ENCODE data around the gene NUDT5.
"Not testable (repeated sequence)": the region's sequence is repeated elsewhere in the genome, so short reads cannot be mapped to it uniquely, and the experiment has no call there.

The NUDT5 gene

DNA sequence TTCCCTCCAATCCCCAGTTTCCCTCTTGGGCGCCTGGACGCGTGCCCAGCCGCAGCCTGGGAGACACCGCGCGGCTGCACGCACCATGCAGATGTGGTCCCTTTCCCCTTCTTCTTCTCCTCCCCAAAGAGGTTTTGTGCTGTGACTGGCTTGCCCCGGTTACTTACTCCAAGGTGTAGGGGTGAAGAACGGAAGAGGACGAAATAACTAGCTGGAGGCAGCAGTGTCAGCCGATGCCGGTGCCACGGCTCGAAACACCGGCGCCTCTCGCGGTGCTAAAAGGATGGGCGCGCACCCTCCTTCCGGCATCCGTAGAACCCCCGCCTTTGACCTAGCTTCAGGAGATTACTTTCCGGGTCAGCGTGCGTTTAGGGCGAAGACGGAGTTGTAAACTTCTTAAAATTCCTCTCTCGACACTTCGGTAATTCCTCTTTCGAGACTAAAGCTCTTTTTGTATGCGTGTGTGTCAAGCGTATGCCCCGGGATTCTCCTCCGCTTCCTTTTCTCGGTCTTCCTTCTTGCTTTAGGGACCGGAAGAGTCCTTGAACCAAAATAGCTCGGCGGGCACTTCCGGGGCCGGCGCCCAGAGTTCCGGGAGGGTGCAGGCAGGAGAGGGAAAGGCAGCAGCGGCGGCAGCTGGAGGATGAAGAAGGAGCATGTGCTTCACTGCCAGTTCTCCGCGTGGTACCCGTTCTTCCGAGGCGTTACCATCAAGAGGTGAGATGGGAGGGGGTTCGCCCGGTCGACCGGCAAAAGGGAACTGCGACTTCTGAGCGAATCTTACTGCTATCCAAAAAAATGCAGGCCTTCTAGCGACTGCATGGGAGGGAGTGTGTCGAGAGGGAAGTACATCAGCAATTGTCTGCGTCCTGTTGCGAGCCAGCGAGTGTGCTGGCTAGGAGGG is at the start of gene NUDT5, which contains the start of gene CDC123:
Gene NUDT5, minus strand, starts transcription at position 289 of the 904 bp plus-strand sequence. CDS start 9,600 bp downstream, outside the sequence.
Gene CDC123, plus strand, starts transcription at position 586 of the 904 bp plus-strand sequence. Its CDS starts 58 bp downstream, at position 644.
- peak; percentile 50 for DNase-seq (ENCODE audit: low read depth, low spot score)
- no peaks in the 10 kb centered on the region for H3K27me3 ChIP-seq (ENCODE audit: control insufficient read depth, insufficient read depth, low read length)

GRCh38 chr10:12243864-12244620 is 48.4 kb upstream of the NUDT5 start:
- Histone ChIP-seq H3K4me3 (ENCODE audit: low read length) (no peak overlapping the region), H3K4me1 (ENCODE audit: control insufficient read depth, insufficient read depth, low read length) (no peaks in the 10 kb centered on the region), H3K27me3 (ENCODE audit: control insufficient read depth, insufficient read depth, low read length) (no peaks in the 10 kb centered on the region), H3K36me3 (ENCODE audit: control insufficient read depth, insufficient read depth, low read length) (peaks cover 13% of the 10 kb centered on the region), H3K27ac (ENCODE audit: low read length) (no peak overlapping the region), H3K9me3 (ENCODE audit: control insufficient read depth, insufficient read depth, low read length) (no peaks in the 10 kb centered on the region)
- no CpG with 5 or more reads among the region's 18 CpGs for WGBS (ENCODE audit: insufficient coverage, insufficient read length)
- no peak for DNase-seq (ENCODE audit: low read depth, low spot score)

More for the DNA sequence above, at the start of gene NUDT5, which contains the start of gene CDC123:
- Histone ChIP-seq H3K36me3 (ENCODE audit: control insufficient read depth, insufficient read depth, low read length) (no peaks in the 10 kb centered on the region), H3K4me3 (ENCODE audit: low read length) (peak within 1 kb of the TSS; percentile 87), H3K9me3 (ENCODE audit: control insufficient read depth, insufficient read depth, low read length) (no peaks in the 10 kb centered on the region), H3K4me1 (ENCODE audit: control insufficient read depth, insufficient read depth, low read length) (no peaks in the 10 kb centered on the region), H3K27ac (ENCODE audit: low read length) (no peak within 1 kb of the TSS)
- WGBS (ENCODE audit: insufficient coverage, insufficient read length): no CpG with 5 or more reads among the region's 62 CpGs

DNA sequence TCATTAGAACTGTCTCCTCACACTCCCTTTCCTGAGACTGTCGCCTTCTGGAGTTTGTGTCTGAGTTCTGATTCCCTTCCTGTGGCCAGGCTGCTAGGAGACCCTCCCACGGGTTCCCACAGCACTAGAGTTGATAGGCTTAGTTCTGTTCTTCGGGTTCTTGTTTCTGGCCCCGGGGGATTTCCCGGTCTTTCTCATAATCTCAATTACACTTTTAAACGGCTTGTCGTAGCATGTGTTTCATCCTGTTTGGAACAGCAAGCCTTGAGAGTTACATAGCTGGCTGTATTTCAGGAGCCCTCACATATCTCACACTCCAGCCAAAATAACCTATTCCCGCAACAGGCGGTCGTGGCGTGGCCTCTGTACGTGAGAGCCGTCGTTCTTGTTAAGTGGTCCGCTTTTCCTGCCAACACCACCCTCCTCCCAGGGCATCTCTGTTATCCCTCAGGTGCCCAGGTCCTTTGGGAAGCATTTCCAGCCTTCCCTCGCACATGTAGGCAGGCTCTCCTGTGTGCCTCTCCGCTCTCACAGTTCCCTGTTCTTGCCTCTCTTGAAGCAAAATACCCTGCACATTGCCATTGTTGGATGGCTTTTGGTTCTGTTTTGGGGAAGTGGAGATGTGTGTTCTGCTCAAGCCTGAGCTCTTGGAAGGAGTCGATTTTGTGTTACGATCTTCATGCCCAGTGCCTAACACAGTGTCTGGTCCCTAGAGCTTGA is 46.3 kb upstream of the NUDT5 start:
- H3K27me3 ChIP-seq (ENCODE audit: control insufficient read depth, insufficient read depth, low read length): no peaks in the 10 kb centered on the region
- no peaks in the 10 kb centered on the region for H3K4me1 ChIP-seq (ENCODE audit: control insufficient read depth, insufficient read depth, low read length)
- H3K4me3 ChIP-seq (ENCODE audit: low read length): no peak overlapping the region
- no peak for DNase-seq (ENCODE audit: low read depth, low spot score)
- H3K9me3 ChIP-seq (ENCODE audit: control insufficient read depth, insufficient read depth, low read length): no peaks in the 10 kb centered on the region
- peaks cover 12% of the 10 kb centered on the region for H3K36me3 ChIP-seq (ENCODE audit: control insufficient read depth, insufficient read depth, low read length)
- WGBS (ENCODE audit: insufficient coverage, insufficient read length): no CpG with 5 or more reads among the region's 19 CpGs
- H3K27ac ChIP-seq (ENCODE audit: low read length): no peak overlapping the region

DNA sequence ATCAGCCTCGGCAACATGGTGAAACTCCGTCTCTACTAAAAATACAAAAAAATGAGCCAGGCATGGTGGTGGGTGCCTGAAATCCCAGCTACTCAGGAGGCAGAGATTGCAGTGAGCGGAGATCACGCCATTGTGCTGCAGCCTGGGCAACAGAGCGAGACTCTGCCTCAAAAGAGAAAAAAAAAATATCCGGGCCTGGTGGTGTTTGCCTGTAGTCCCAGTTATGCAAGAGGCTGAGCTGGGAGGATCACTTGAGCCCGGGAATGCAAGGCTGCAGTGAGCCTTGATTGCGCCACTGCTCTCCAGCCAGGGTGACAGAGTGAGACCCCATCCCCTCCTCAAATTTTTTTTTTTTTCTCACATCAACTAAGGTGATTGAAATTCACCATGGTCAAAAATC is 43.1 kb upstream of the NUDT5 start:
- no peaks in the 10 kb centered on the region for H3K27me3 ChIP-seq (ENCODE audit: control insufficient read depth, insufficient read depth, low read length)
- WGBS (ENCODE audit: insufficient coverage, insufficient read length): no CpG with 5 or more reads among the region's 8 CpGs
- no peaks in the 10 kb centered on the region for H3K9me3 ChIP-seq (ENCODE audit: control insufficient read depth, insufficient read depth, low read length)
- peaks cover 3% of the 10 kb centered on the region; the same call in 1 of the 2 replicates for H3K36me3 ChIP-seq (ENCODE audit: control insufficient read depth, insufficient read depth, low read length)
- H3K4me3 ChIP-seq (ENCODE audit: low read length): no peak overlapping the region
- no peak for DNase-seq (ENCODE audit: low read depth, low spot score)
- H3K4me1 ChIP-seq (ENCODE audit: control insufficient read depth, insufficient read depth, low read length): no peaks in the 10 kb centered on the region
- no peak overlapping the region for H3K27ac ChIP-seq (ENCODE audit: low read length)

- no peaks in the 10 kb centered on the region for H3K9me3 ChIP-seq (ENCODE audit: control insufficient read depth, insufficient read depth, low read length)
- no peak for DNase-seq (ENCODE audit: low read depth, low spot score)
- no peaks in the 10 kb centered on the region for H3K27me3 ChIP-seq (ENCODE audit: control insufficient read depth, insufficient read depth, low read length)
- no peak overlapping the region for H3K4me3 ChIP-seq (ENCODE audit: low read length)
- 100% methylated on average over 2 of the region's 13 CpGs for WGBS (ENCODE audit: insufficient coverage, insufficient read length)
- no peaks in the 10 kb centered on the region for H3K4me1 ChIP-seq (ENCODE audit: control insufficient read depth, insufficient read depth, low read length)
- peaks cover 3% of the 10 kb centered on the region; the same call in 1 of the 2 replicates for H3K36me3 ChIP-seq (ENCODE audit: control insufficient read depth, insufficient read depth, low read length)
- H3K27ac ChIP-seq (ENCODE audit: low read length): no peak overlapping the region
Measured at GRCh38 chr10:12237265-12238220, 41.9 kb upstream of the NUDT5 start.

DNA sequence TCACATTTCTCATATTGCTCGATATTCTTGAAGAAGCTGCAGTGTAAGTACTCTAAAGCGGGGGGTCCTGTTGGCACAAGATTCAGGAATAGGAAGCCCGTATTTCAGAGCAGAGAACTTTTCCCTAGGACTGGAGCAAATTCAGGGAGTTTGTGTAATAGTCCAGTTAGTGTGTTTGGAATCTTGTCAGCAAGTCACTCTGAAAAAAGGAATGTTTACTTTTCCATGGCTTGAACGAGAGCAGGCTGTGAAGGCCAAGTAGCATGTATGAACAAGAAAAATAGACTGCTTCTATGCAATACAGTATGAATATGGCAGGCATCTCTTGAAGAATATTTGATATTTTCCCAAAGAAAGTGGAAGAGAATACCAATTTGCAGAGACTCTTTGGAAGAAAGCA is 40.1 kb upstream of the NUDT5 start:
- WGBS (ENCODE audit: insufficient coverage, insufficient read length): no CpG with 5 or more reads among the region's 4 CpGs
- Histone ChIP-seq H3K4me1 (ENCODE audit: control insufficient read depth, insufficient read depth, low read length) (no peaks in the 10 kb centered on the region), H3K36me3 (ENCODE audit: control insufficient read depth, insufficient read depth, low read length) (peaks cover 3% of the 10 kb centered on the region; the same call in 1 of the 2 replicates), H3K27me3 (ENCODE audit: control insufficient read depth, insufficient read depth, low read length) (no peaks in the 10 kb centered on the region), H3K4me3 (ENCODE audit: low read length) (no peak overlapping the region), H3K27ac (ENCODE audit: low read length) (no peak overlapping the region), H3K9me3 (ENCODE audit: control insufficient read depth, insufficient read depth, low read length) (no peaks in the 10 kb centered on the region)
- DNase-seq (ENCODE audit: low read depth, low spot score): no peak

DNA sequence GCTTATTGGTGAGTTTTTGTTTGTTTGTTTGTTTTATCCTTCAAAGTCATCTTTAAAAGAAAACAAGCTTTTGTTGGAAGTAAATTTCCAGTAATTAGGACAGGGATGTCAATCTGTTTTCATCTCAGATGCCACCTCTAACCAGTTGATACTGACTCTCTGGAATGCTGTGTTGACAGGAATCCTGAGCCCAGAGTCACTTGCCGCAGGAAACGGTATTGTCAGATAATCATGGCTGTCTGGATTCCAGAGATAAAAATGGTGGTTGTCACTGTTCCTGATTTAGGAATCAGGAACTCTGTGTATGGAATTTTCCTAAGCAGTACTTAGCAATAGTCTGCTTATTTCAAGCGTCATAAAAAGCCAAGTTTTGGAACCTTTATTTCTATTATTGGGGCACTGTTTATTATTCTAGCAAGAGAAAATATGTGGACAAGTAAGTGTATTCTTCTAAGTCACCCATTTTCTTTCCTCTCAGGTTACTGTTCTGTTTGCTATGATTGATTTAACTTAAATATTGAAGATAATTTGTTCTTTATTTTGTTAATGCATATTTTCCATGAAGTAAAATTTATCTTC is 39.5 kb upstream of the NUDT5 start:
- DNase-seq (ENCODE audit: low read depth, low spot score): no peak
- Histone ChIP-seq H3K4me1 (ENCODE audit: control insufficient read depth, insufficient read depth, low read length) (no peaks in the 10 kb centered on the region), H3K4me3 (ENCODE audit: low read length) (no peak overlapping the region), H3K9me3 (ENCODE audit: control insufficient read depth, insufficient read depth, low read length) (no peaks in the 10 kb centered on the region), H3K27ac (ENCODE audit: low read length) (no peak overlapping the region), H3K36me3 (ENCODE audit: control insufficient read depth, insufficient read depth, low read length) (peaks cover 3% of the 10 kb centered on the region; the same call in 1 of the 2 replicates), H3K27me3 (ENCODE audit: control insufficient read depth, insufficient read depth, low read length) (no peaks in the 10 kb centered on the region)
- WGBS (ENCODE audit: insufficient coverage, insufficient read length): no CpG with 5 or more reads among the region's 3 CpGs

GRCh38 chr10:12234687-12235086 is 39.0 kb upstream of the NUDT5 start:
- DNase-seq (ENCODE audit: low read depth, low spot score); H3K4me1 ChIP-seq (ENCODE audit: control insufficient read depth, insufficient read depth, low read length); H3K36me3 ChIP-seq (ENCODE audit: control insufficient read depth, insufficient read depth, low read length); H3K27ac ChIP-seq (ENCODE audit: low read length); H3K27me3 ChIP-seq (ENCODE audit: control insufficient read depth, insufficient read depth, low read length); H3K9me3 ChIP-seq (ENCODE audit: control insufficient read depth, insufficient read depth, low read length); H3K4me3 ChIP-seq (ENCODE audit: low read length): not testable (repeated sequence)
- WGBS (ENCODE audit: insufficient coverage, insufficient read length): no CpG with 5 or more reads among the region's 5 CpGs

DNA sequence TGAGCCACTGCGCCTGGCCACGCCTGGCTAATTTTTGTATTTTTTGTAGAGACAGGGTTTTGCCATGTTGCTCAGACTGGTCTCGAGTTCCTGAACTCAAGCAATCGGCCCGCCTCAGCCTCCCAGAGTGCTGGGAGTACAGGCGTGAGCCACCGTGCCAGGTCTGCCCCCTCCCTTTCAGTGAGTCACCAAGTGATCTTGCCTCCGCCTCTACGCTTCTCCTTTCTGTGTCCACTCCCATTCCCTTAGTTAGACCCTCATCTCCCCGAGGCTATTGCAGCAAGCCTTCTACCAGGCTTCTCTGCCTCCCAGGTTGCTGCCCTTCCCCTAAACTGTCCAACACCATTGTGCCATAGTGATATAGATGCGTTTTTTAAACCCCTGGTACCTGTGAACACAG is 33.2 kb upstream of the NUDT5 start:
- Histone ChIP-seq H3K36me3 (ENCODE audit: control insufficient read depth, insufficient read depth, low read length) (0 out of 2 replicates have a peak, but pooled peaks cover 2% of the 10 kb centered on the region), H3K27ac (ENCODE audit: low read length) (no peak overlapping the region), H3K4me3 (ENCODE audit: low read length) (no peak overlapping the region), H3K9me3 (ENCODE audit: control insufficient read depth, insufficient read depth, low read length) (no peaks in the 10 kb centered on the region), H3K4me1 (ENCODE audit: control insufficient read depth, insufficient read depth, low read length) (no peaks in the 10 kb centered on the region), H3K27me3 (ENCODE audit: control insufficient read depth, insufficient read depth, low read length) (no peaks in the 10 kb centered on the region)
- WGBS (ENCODE audit: insufficient coverage, insufficient read length): no CpG with 5 or more reads among the region's 11 CpGs
- no peak for DNase-seq (ENCODE audit: low read depth, low spot score)

Data from iPS DF 6.9 (cell line).